DND-41 (cell line): Measurements from ENCODE around the gene PTPRN2.

Source experiments
- ATAC-seq: fragments of 200-7000 bp; cut with Tn5 transposase; 3 replicates; pipeline ENCODE4 v1.9.1; 2021; ENCODE audit warnings: low read depth; ENCODE audit not compliant: insufficient read depth
- DNase-seq: peaks from one replicate; pipeline ENCODE4 v3.0.0-alpha.2; 2020
- H2AFZ ChIP-seq: 2 replicates; pipeline ENCODE4 v1.6.0; 2012; ENCODE audit warnings: low read depth, low read length
- H3K27ac ChIP-seq: 2 replicates; pipeline ENCODE4 v1.5.1; 2012; ENCODE audit warnings: low read length, inconsistent platforms
- H3K27me3 ChIP-seq: fragments of 200-600 bp; sonication (generic); 2 replicates; pipeline ENCODE4 v1.6.0; 2012; ENCODE audit warnings: low read length, mild to moderate bottlenecking, inconsistent platforms; ENCODE audit not compliant: insufficient read depth, poor library complexity
- H3K36me3 ChIP-seq: 2 replicates; pipeline ENCODE4 v1.5.1; 2012; ENCODE audit warnings: low read length, inconsistent platforms; ENCODE audit not compliant: insufficient read depth
- H3K4me1 ChIP-seq: 2 replicates; pipeline ENCODE4 v1.5.1; 2012; ENCODE audit warnings: mild to moderate bottlenecking, low read length; ENCODE audit not compliant: insufficient read depth
- H3K4me2 ChIP-seq: 2 replicates; pipeline ENCODE4 v1.6.0; 2012; ENCODE audit warnings: mild to moderate bottlenecking, moderate library complexity, low read length, inconsistent platforms; ENCODE audit not compliant: insufficient read depth
- H3K4me3 ChIP-seq, 2 experiments: fragments of 200-600 bp in 1 of 2; shearing (Covaris generic) in 1 of 2; 2 replicates each; pipeline ENCODE4 v1.5.1; 2012 to 2016; ENCODE audit warnings: inconsistent platforms in 2 of 2, low read length in 2 of 2, mild to moderate bottlenecking in 2 of 2, low read depth in 1 of 2, moderate library complexity in 1 of 2
- H3K79me2 ChIP-seq: 2 replicates; pipeline ENCODE4 v1.6.0; 2012; ENCODE audit warnings: low read length, inconsistent platforms; ENCODE audit not compliant: insufficient read depth
- H3K9ac ChIP-seq: 2 replicates; pipeline ENCODE4 v1.6.0; 2012; ENCODE audit warnings: low read depth, mild to moderate bottlenecking, inconsistent platforms, low read length, moderate library complexity
- H3K9me3 ChIP-seq: 2 replicates; pipeline ENCODE4 v1.5.1; 2012; ENCODE audit warnings: low read length, moderate library complexity, mild to moderate bottlenecking, inconsistent platforms; ENCODE audit not compliant: insufficient read depth, severe bottlenecking
- H4K20me1 ChIP-seq: 2 replicates; pipeline ENCODE4 v1.6.0; 2012; ENCODE audit warnings: low read length; ENCODE audit not compliant: insufficient read depth
- EZH2 ChIP-seq: IDR thresholded peaks from 3 replicates; pipeline ENCODE4 v1.6.1; 2012; ENCODE audit warnings: borderline replicate concordance, low read depth, mild to moderate bottlenecking, moderate library complexity, low read length, inconsistent platforms; ENCODE audit not compliant: severe bottlenecking
- TF ChIP-seq, protein P1 (sequence below): IDR thresholded peaks from 2 replicates; pipeline ENCODE4 v1.5.1; 2012; ENCODE audit warnings: borderline replicate concordance, low read length, moderate library complexity, mild to moderate bottlenecking; ENCODE audit not compliant: poor library complexity, severe bottlenecking; ENCODE audit errors: extremely low read depth

The PTPRN2 gene

DNA sequence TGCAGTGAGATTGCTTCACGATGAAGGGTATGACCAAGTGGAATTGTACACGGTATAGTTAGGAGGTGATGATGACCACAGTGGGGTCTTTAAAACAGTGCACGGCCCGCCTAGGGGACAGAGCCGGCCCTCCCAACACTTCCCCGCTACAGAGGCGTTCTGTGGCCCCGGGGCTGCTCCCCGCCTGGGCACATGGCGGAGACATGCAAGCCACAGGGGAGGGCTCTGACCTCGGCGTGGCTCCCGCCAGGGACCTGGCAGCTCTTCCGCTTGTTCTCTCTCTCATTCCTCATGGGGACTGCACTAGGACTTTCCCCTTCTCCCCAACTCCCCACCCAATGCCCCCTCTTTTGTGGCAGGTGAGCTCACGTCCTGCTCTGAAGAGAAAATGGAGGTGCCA lies 857.0 kb downstream of the PTPRN2 start:
- DNase-seq = no peak
- Histone ChIP-seq H3K27me3 (peaks cover 2% of the 10 kb centered on the region), H3K4me1 (no peaks in the 10 kb centered on the region), H3K79me2 (no peaks in the 10 kb centered on the region), H3K9me3 (no peaks in the 10 kb centered on the region), H3K4me3 (no peak overlapping the region), H3K27ac (no peak overlapping the region), H4K20me1 (no peaks in the 10 kb centered on the region), H2AFZ (no peak overlapping the region), H3K36me3 (no peaks in the 10 kb centered on the region), H3K4me2 (no peak overlapping the region), H3K9ac (no peak overlapping the region)
- no peak for TF ChIP-seq EZH2
- TF ChIP-seq, protein P1, sequence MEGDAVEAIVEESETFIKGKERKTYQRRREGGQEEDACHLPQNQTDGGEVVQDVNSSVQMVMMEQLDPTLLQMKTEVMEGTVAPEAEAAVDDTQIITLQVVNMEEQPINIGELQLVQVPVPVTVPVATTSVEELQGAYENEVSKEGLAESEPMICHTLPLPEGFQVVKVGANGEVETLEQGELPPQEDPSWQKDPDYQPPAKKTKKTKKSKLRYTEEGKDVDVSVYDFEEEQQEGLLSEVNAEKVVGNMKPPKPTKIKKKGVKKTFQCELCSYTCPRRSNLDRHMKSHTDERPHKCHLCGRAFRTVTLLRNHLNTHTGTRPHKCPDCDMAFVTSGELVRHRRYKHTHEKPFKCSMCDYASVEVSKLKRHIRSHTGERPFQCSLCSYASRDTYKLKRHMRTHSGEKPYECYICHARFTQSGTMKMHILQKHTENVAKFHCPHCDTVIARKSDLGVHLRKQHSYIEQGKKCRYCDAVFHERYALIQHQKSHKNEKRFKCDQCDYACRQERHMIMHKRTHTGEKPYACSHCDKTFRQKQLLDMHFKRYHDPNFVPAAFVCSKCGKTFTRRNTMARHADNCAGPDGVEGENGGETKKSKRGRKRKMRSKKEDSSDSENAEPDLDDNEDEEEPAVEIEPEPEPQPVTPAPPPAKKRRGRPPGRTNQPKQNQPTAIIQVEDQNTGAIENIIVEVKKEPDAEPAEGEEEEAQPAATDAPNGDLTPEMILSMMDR = no peak
- ATAC-seq = no peak

DNA sequence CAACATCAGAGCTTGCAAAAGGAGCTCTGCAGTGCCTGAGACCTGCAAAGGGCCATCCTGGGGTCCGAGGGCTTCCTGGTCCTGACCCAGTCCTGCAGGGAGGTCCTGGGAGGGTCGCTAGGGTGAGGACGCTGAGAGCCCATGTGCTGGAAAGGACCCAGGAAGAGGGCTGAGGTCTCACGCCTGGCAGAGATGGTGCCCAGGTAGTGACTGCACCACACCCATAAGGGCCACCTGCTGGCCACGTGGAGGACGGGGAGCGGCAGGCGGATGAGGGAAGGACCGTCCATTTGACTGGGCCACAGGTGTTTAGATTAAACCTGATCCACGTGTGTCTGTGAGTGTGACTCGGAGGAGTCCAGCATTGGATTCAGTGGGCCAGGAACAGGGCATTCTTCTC lies 858.1 kb downstream of the PTPRN2 start:
- H3K27ac ChIP-seq = no peak overlapping the region
- no peaks in the 10 kb centered on the region for H3K4me1 ChIP-seq
- peaks cover 3% of the 10 kb centered on the region for H3K27me3 ChIP-seq
- H3K36me3 ChIP-seq = no peaks in the 10 kb centered on the region
- no peak for ATAC-seq
- TF ChIP-seq, protein P1 = peak; percentile 12
- TF ChIP-seq EZH2 = no peak
- H2AFZ ChIP-seq = no peak overlapping the region
- H3K4me2 ChIP-seq = no peak overlapping the region
- no peak for DNase-seq
- H3K4me3 ChIP-seq = no peak overlapping the region
- no peak overlapping the region for H3K9ac ChIP-seq
- no peaks in the 10 kb centered on the region for H4K20me1 ChIP-seq
- H3K9me3 ChIP-seq = no peaks in the 10 kb centered on the region
- H3K79me2 ChIP-seq = no peaks in the 10 kb centered on the region

DNA sequence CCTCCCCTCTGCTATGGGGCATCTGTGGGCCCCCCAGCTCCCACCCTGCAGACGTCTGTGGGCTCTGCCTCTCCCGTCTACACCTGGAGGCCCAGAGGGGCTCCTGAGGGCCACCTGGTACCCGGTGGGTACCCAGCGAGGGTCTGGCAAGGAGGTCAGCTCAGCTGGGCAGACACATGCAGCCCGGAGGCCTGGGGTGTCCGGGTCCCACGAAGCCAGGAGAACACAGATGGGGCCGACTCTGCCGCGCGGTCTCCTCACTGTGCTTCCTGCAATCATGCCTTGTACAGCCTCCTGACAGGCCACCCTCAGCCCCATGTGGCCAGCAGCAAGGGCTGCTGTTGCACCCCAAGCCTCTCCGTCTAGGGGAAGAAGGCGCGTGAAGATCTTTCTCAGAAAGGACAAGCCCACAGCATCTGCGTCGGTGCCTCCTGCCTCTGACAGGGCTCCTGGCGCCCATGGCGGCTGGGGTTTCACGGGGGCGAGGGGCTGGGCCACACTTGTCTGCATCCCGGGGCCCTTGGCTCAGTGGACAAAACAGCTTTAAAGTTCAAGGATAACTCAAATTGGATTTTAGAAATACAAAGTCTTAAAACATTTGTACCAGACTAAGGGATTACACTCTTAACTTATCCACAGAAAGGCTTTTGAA lies 859.5 kb downstream of the PTPRN2 start:
- ATAC-seq (no peak), DNase-seq (no peak)
- no peaks in the 10 kb centered on the region for H3K79me2 ChIP-seq
- H3K9me3 ChIP-seq = no peaks in the 10 kb centered on the region
- TF ChIP-seq, protein P1 = no peak
- no peak for TF ChIP-seq EZH2
- H3K36me3 ChIP-seq = no peaks in the 10 kb centered on the region
- no peak overlapping the region for H2AFZ ChIP-seq
- no peak overlapping the region for H3K9ac ChIP-seq
- no peak overlapping the region for H3K4me3 ChIP-seq
- no peaks in the 10 kb centered on the region for H3K4me1 ChIP-seq
- H4K20me1 ChIP-seq = no peaks in the 10 kb centered on the region
- no peak overlapping the region for H3K4me2 ChIP-seq
- H3K27ac ChIP-seq = no peak overlapping the region
- H3K27me3 ChIP-seq = peaks cover 8% of the 10 kb centered on the region
